H1 (cell line): Measurements from ENCODE around the gene FEZF1. TPM values are rescaled to one million over a fixed set of nuclear protein-coding genes. Genes with fewer than 3 reads are reported as not detected.

Experiments
- ASH2L ChIP-seq: fragments of 200-600, 300-600 bp; sonication (generic); IDR thresholded peaks from one replicate; pipeline ENCODE4 v1.7.1; 2017; ENCODE audit warnings: low read length
- EZH2 ChIP-seq: fragments of 200-600 bp; sonication (generic); IDR thresholded peaks from 2 replicates; pipeline ENCODE4 v1.7.1; 2012; ENCODE audit warnings: low read depth, mild to moderate bottlenecking, moderate library complexity, low read length, inconsistent platforms; ENCODE audit not compliant: severe bottlenecking
- KDM5A ChIP-seq: fragments of 200-600 bp; IDR thresholded peaks from 2 replicates; pipeline ENCODE4 v1.7.1; 2012; ENCODE audit warnings: mild to moderate bottlenecking, low read length, inconsistent platforms, mixed read lengths
- PHF8 ChIP-seq: fragments of 200-600 bp; sonication (generic); conservative IDR thresholded peaks from 2 replicates; pipeline ENCODE4 v1.7.1; 2012; ENCODE audit warnings: low read depth, mild to moderate bottlenecking, inconsistent platforms, low read length, moderate library complexity
- RBBP5 ChIP-seq: IDR thresholded peaks from 2 replicates; pipeline ENCODE4 v1.7.1; 2012; ENCODE audit warnings: low read depth, mild to moderate bottlenecking, inconsistent platforms, low read length, moderate library complexity, borderline replicate concordance
- RNF2 ChIP-seq: fragments of 200-900, 300-1000 bp; sonication (generic); IDR thresholded peaks from 2 replicates; pipeline ENCODE4 v1.7.1; 2016; ENCODE audit warnings: borderline replicate concordance, low read depth, mild to moderate bottlenecking, antibody characterized with exemption, low read length; ENCODE audit not compliant: poor library complexity, severe bottlenecking; ENCODE audit errors: missing control alignments
- RXRA ChIP-seq: IDR thresholded peaks from 2 replicates; pipeline ENCODE4 v1.6.1; 2011; ENCODE audit warnings: low read depth, mild to moderate bottlenecking, low read length, moderate library complexity; ENCODE audit not compliant: insufficient read depth
- TCF12 ChIP-seq: IDR thresholded peaks from 2 replicates; pipeline ENCODE4 v1.6.1; 2011; ENCODE audit warnings: low read depth, mild to moderate bottlenecking, low read length
- polyA plus RNA-seq, 7 experiments: library from polyadenylated mRNA; depleted of rRNA in 3 of 7; stranded (reverse) in 5 of 7; unstranded in 2 of 7; fragments of >200 nt in 5 of 7; fragments of 200-250 nt in 2 of 7; gene quantifications; 1 replicate in 5 of 7; 2 replicates in 1 of 7; 4 replicates in 1 of 7; pipeline versions ENCODE4 v1.2.1 to v1.2.3, GENCODE V29; 2011 to 2013; ENCODE audit warnings: missing spikeins in 2 of 7, mixed read lengths in 2 of 7
- total RNA-seq: library from RNA; stranded (reverse); fragmentation: NEBNext Ultra II Directional; extraction: Animal tissue kit (Norgen Biotek cat#: 25700); gene quantifications from 2 replicates; pipeline ENCODE4 v1.2.1, GENCODE V29; 2021

FEZF1 gene
- total and polyA plus RNA-seq, 2 of the 8 experiments (the other 6 are each of a cell fraction or from before 2014, with no cell fraction given), result 10.6 to 15.7 TPM

- TF ChIP-seq RBBP5, result peak; percentile 67; the same call in 1 of the 2 replicates
- TF ChIP-seq PHF8, result no peak
- TF ChIP-seq TCF12, result no peak
- peak; percentile 90 for TF ChIP-seq EZH2
- TF ChIP-seq RNF2, result peak; percentile 92
- no peak for TF ChIP-seq RXRA
- TF ChIP-seq KDM5A, result no peak
- TF ChIP-seq ASH2L, result peak; percentile 42
- TF ChIP-seq, all 59 proteins: peak for 8
Observed at GRCh38 chr7:122303531-122304318, 825 bp downstream of the FEZF1 start (continued).
